Stimulated activated naive B cell treated with anti-CD40 and anti-IgM and Interleukin-4, amounts not matched to agents 10 μg/mL and 1 μg/mL and 100 μg/mL, for 72 hours (primary cell): ENCODE results near the gene CHI3L2.

Experiments used
- ATAC-seq, 2 donors: fragments of 150-1000 bp; cut with Tn5 transposase; replicated peaks; 2 replicates each; pipeline ENCODE4 v1.10.0; 2021; ENCODE audit warnings: moderate library complexity in 1 of 2
- DNase-seq: peaks from one replicate; pipeline ENCODE4 v3.0.0; 2021
- H3K27ac Mint-ChIP-seq: one replicate; pipeline ENCODE4 v1.8.0; 2022; ENCODE audit warnings: mild to moderate bottlenecking, mixed read lengths
- H3K27me3 Mint-ChIP-seq, 2 donors: one replicate each; pipeline ENCODE4 v1.8.0; 2022; ENCODE audit warnings: mixed read lengths in 2 of 2
- H3K36me3 Mint-ChIP-seq, 2 donors: one replicate each; pipeline ENCODE4 v1.8.0; 2022; ENCODE audit warnings: mixed read lengths in 2 of 2, mild to moderate bottlenecking in 1 of 2
- H3K4me1 Mint-ChIP-seq, 2 donors: one replicate each; pipeline ENCODE4 v1.8.0; 2022; ENCODE audit warnings: mixed read lengths in 2 of 2, mild to moderate bottlenecking in 1 of 2
- H3K4me3 Mint-ChIP-seq, 2 donors: one replicate each; pipeline ENCODE4 v1.8.0; 2022; ENCODE audit warnings: mild to moderate bottlenecking in 2 of 2, mixed read lengths in 2 of 2, moderate library complexity in 1 of 2
- H3K9me3 Mint-ChIP-seq, 2 donors: one replicate each; pipeline ENCODE4 v1.8.0; 2022; ENCODE audit warnings: mixed read lengths in 2 of 2, mild to moderate bottlenecking in 1 of 2

CHI3L2 gene

DNA sequence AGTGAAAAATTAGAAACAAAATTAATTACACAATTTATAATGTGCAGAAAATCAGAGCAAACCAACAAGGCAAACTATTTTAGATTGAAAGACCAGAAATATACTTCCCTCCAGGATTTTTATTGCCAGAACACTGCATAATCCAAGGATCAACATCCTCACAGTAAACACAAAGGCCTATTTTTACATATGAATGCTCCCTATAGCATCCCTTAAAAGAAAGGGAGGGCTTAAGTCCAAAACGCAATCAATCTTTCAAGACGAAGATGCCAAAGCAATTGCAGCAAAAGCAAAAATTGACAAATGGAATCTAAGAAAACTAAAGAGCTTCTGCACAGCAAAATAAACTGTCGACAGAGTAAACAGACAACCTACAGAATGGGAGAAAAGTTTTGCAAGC, 44.6 kb downstream of the CHI3L2 start:
- Mint-ChIP-seq H3K4me1 (peaks cover 19 to 25% of the 10 kb centered on the region in 2 donors), H3K9me3 (peaks cover 0 to 2% of the 10 kb centered on the region in 2 donors), H3K4me3 (no peak overlapping the region), H3K27me3 (peaks cover 22 to 55% of the 10 kb centered on the region in 2 donors), H3K36me3 (no peaks in the 10 kb centered on the region), H3K27ac (no peak overlapping the region)
- ATAC-seq = no peak
- no peak for DNase-seq

DNA sequence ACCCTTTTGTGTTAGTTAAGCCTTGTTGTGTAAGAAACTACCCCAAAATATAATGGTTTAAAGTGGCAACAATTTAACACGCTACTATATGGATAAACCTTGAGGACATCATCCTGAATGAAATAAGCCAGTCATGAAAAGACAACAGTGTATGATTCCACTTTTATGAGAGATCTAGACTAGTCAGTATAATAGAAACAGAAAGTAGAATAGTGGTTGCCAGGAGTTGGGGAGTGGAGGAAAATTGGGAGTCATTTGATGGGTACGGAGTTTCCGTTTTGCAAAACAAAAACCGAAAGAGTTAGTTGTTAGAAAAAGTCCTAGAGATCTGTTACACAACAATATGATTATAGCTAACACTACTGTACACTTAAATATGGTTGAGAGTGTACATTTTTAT, 47.1 kb downstream of the CHI3L2 start:
- ATAC-seq (peak in 1 of 2 donors; percentile 39), DNase-seq (no peak)
- Mint-ChIP-seq H3K27me3 (peaks cover 27 to 50% of the 10 kb centered on the region in 2 donors), H3K4me1 (peaks cover 19 to 25% of the 10 kb centered on the region in 2 donors), H3K4me3 (no peak overlapping the region), H3K27ac (no peak overlapping the region), H3K36me3 (no peaks in the 10 kb centered on the region), H3K9me3 (no peaks in the 10 kb centered on the region)

DNA sequence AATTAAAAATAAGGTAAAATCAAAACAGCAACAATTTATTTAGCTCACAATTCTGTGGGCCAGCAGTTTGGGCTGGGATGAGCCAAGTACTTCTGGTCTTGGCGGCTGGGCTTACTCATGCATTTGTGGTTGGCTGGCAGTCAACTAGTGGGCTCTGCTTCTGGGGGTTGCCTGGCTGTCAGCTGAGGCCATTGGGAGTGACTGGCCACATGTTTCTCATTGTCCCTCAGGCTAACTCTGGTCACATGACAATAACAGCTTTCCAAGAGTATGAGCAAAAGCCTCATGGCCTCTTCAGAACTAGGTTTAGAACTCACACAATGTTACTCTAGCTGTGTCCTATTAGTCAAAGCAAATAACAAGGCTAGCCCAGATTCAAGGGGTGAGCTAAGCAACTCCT, 47.6 kb downstream of the CHI3L2 start:
- DNase-seq (no peak), ATAC-seq (peak in 1 of 2 donors; percentile 34)
- Mint-ChIP-seq H3K27ac (no peak overlapping the region), H3K9me3 (no peaks in the 10 kb centered on the region), H3K4me3 (no peak overlapping the region), H3K36me3 (no peaks in the 10 kb centered on the region), H3K27me3 (peaks cover 24 to 47% of the 10 kb centered on the region in 2 donors), H3K4me1 (peaks cover 19 to 22% of the 10 kb centered on the region in 2 donors)

DNA sequence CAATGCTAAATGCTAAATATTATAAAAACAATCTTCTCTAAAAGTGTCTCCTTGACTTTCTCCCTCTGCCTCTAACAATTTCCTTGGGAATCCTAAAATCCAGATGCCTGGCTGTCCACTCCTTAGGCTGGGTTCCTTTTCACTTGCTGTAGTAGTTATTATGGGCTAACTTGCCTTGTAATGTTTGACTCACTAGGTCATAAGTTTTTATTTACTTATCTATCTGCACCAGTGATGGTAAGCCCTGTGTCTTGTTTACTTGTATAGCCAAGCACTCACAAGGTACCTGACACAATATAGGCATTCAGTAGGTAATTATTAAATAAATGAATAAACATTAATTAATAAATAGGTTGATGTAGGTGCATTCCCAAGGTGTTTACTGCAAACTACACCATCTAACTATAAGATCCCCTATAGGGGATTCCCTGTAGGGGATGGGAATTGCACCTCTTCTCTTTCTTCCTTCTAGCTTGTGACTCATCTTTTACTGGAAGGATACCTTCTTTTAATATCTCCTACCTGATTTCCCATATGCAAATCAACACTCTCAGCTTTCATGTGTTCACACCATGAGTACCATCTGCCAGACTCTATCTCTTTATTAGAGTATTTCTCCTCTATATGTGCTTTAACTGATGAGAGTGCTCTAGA, 48.4 kb downstream of the CHI3L2 start:
- H3K36me3 Mint-ChIP-seq = no peaks in the 10 kb centered on the region
- no peak overlapping the region for H3K4me3 Mint-ChIP-seq
- no peak overlapping the region for H3K27ac Mint-ChIP-seq
- H3K4me1 Mint-ChIP-seq = peaks cover 14 to 16% of the 10 kb centered on the region in 2 donors
- no peak for DNase-seq
- no peaks in the 10 kb centered on the region for H3K9me3 Mint-ChIP-seq
- H3K27me3 Mint-ChIP-seq = peaks cover 19 to 39% of the 10 kb centered on the region in 2 donors
- peak in 1 of 2 donors; percentile 39 for ATAC-seq

DNA sequence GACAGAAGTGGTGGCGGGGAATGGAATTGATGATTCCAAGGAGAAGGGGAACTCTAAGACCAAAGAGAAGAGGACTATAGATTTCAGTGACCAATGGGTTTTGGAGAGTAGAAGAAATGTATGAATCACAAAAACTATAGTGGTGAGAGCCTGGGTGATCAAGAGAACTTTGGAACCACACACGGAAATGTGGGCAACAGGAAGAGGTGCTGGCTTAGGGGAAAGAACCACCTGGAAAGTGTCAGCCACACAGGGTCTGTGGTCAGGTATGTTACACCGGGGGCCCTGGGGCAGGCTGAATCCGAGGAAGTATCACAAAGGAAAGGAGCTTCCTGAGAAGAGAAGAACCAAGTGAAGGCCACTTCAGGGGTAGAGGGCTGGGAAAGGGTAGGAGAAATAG, 51.6 kb downstream of the CHI3L2 start:
- Mint-ChIP-seq H3K36me3 (no peaks in the 10 kb centered on the region), H3K27ac (no peak overlapping the region), H3K4me3 (no peak overlapping the region), H3K27me3 (peaks cover 9 to 12% of the 10 kb centered on the region in 2 donors), H3K4me1 (peaks cover 5 to 7% of the 10 kb centered on the region in 2 donors), H3K9me3 (no peaks in the 10 kb centered on the region)
- no peak for ATAC-seq
- DNase-seq = no peak

DNA sequence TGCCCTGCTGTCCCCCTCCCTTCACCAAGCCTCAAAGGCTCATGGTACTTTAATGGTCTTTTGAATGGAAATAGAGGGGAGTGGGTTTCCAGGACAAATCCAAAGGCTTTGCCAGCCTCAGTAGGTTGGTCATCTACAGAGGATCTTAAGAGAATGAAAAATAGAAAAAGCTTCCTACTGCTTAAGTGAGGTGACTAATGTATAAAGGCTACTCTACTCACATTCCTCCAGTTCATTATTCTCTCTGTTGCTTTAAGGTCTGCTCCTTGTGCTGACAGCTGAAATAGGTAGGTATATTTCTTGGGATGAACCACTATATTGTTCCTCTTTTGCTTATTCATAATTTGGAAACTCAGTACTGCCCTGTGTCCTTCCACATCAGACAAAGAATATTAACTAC, 52.8 kb downstream of the CHI3L2 start:
- Mint-ChIP-seq H3K27me3 (peaks cover 9 to 12% of the 10 kb centered on the region in 2 donors), H3K4me3 (no peak overlapping the region), H3K9me3 (no peaks in the 10 kb centered on the region), H3K27ac (no peak overlapping the region), H3K36me3 (no peaks in the 10 kb centered on the region), H3K4me1 (peaks cover 0 to 5% of the 10 kb centered on the region in 2 donors)
- DNase-seq (no peak), ATAC-seq (no peak)

DNA sequence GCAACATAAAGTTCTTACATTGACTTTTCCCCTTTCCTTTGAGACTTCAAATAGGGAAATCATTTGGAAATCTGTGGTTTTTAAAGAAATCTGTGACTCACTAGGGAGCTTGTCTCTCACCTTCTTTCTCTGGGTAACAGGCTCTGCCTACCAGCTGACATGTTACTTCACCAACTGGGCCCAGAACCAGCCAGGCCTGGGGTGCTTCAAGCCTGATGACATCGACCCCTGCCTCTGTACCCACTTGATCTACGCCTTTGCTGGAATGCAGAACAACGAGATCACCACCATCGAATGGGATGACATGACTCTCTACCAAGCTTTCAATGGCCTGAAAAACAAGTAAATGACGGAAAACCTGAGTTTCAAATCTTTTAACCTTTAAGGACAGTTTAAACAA, 53.9 kb downstream of the CHI3L2 start:
- DNase-seq (no peak), ATAC-seq (no peak)
- no peak overlapping the region for H3K4me3 Mint-ChIP-seq
- no peaks in the 10 kb centered on the region for H3K36me3 Mint-ChIP-seq
- H3K27me3 Mint-ChIP-seq = peaks cover 9 to 12% of the 10 kb centered on the region in 2 donors
- H3K27ac Mint-ChIP-seq = no peak overlapping the region
- no peaks in the 10 kb centered on the region for H3K9me3 Mint-ChIP-seq
- H3K4me1 Mint-ChIP-seq = peaks cover 0 to 2% of the 10 kb centered on the region in 2 donors

DNA sequence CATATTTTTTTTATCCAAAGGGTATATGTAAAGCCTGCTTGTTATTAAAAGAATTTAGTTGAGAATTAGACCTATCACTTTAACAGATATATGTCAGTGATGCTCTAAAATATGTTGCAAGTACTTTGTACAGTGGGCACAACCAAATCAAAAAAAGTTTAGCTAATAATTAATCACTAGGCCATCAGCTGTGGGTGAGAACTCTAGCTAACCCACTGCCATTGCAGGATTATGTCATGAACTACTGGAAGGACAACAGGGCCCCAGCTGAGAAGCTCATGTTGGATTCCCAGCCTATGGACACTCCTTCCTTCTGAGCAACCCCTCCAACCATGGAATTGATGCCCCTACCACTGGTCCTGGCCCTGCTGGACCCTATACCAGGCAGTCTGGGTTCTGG, 56.3 kb downstream of the CHI3L2 start:
- Mint-ChIP-seq H3K27me3 (peaks cover 5 to 7% of the 10 kb centered on the region in 2 donors), H3K9me3 (no peaks in the 10 kb centered on the region), H3K36me3 (no peaks in the 10 kb centered on the region), H3K4me3 (no peak overlapping the region), H3K4me1 (no peaks in the 10 kb centered on the region), H3K27ac (no peak overlapping the region)
- no peak for DNase-seq
- no peak for ATAC-seq

DNA sequence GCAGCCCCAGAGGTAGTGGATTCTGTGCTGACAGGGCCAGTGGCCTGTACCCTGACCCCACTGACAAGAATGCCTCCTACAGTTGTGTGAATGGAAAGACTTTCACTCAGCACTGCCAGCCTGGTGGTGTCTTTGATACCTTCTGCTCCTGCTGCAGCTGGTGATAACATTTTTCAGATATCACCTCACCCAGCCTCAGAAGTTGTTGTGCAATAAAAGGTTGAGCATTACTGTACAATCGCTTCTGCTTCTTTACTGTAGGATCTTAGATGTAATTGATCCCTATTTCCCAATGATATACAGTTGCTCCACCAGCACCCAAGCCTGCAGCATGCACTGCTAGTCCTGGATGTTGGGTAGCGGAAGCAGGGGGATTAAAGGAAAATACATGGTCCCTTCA, 58.4 kb downstream of the CHI3L2 start:
- H3K27me3 Mint-ChIP-seq = no peaks in the 10 kb centered on the region
- DNase-seq (no peak), ATAC-seq (no peak)
- no peaks in the 10 kb centered on the region for H3K36me3 Mint-ChIP-seq
- H3K9me3 Mint-ChIP-seq = peaks cover 0 to under 1% of the 10 kb centered on the region in 2 donors
- H3K4me3 Mint-ChIP-seq = no peak overlapping the region
- H3K27ac Mint-ChIP-seq = no peak overlapping the region
- H3K4me1 Mint-ChIP-seq = no peaks in the 10 kb centered on the region

DNA sequence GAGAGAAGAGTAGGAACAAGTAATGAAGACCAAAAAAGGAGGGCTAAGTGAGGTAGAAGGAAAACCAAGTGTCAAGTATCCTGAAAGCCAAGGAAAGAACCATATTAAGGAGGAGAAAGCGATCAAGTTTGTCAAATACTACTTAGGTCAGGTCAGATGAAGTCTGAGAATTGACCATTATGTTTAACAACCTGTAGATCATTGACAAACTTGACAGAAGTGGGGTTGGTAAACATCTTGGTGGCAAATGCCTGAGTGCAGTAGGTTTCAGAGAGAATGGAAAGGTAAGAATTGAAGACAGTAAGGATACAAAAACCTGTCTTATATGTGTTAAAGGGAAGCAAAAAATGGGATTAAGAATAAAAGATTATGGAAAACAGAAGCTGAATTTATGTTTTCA, 59.4 kb downstream of the CHI3L2 start:
- Mint-ChIP-seq H3K27ac (no peak overlapping the region), H3K4me3 (no peak overlapping the region), H3K27me3 (no peaks in the 10 kb centered on the region), H3K9me3 (peaks cover 0 to 5% of the 10 kb centered on the region in 2 donors), H3K4me1 (no peaks in the 10 kb centered on the region), H3K36me3 (no peaks in the 10 kb centered on the region)
- ATAC-seq (no peak), DNase-seq (no peak)

DNA sequence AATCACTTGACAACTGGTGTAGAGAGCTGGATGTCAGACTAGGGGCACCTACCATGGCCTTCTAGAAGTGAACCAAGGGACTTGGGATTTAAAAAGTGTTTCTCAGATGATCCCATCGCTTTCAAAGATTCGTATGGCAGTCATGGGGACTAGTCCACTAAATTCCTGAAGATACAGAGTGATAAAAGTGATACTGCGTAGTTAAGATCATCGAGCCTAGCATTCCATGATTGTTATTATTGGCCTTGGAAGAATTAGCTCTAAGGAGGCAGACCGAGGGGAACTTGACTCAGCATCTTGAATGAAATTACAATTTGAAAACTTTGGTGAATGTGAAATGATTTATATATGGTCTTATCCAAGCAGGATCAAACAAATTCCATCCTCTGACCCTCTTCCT, 61.9 kb downstream of the CHI3L2 start:
- H3K4me1 Mint-ChIP-seq = no peaks in the 10 kb centered on the region
- ATAC-seq (no peak), DNase-seq (no peak)

DNA sequence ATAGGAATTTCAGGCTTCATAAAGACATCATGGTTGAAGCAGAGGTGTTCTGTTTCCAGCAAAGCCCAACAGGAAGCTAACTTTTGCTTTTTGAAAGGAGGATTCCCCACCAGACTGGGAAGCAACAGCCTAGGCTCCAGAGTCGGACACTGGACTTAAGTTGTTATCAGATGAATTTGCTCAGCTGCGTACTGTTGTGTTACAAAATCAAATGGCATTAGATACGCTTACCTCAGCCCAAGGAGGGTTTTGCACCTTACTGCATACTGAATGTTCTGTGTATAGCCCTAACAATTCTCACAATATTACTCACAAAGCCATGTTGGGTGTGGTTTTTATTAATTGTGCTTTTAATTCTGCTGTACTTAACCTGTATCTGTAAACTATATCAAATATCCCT, 62.6 kb downstream of the CHI3L2 start:
- no peak overlapping the region for H3K4me3 Mint-ChIP-seq

More for the DNA sequence above, 61.9 kb downstream of the CHI3L2 start:
- no peak overlapping the region for H3K27ac Mint-ChIP-seq
- H3K9me3 Mint-ChIP-seq = peaks cover 0 to 5% of the 10 kb centered on the region in 2 donors
- no peak overlapping the region for H3K4me3 Mint-ChIP-seq
- no peaks in the 10 kb centered on the region for H3K27me3 Mint-ChIP-seq
- H3K36me3 Mint-ChIP-seq = no peaks in the 10 kb centered on the region

DNA sequence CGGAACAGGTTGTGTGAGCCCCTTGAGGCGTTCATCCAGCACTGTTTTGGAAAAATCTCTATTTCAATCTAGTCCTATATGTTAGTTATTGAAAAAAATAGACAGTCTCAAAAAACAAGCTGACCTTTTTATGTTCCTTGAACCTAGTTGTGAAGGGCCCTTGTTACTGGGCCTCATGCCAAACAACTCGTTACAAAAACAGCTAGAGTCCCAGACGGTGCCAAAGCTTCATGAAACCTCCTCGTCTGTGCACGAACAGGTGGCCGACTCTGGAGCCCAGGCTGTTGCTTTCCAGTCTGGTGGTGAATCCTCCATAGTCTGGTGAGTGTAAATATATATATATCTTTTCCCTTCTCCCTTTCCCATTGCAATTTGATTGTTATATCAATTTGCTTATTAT, 63.1 kb downstream of the CHI3L2 start, which contains the start of gene CHIA:
CHIA (plus strand) TSS at position 222 of the 400 bp plus-strand sequence. CDS start 19,617 bp downstream, outside the sequence.
- DNase-seq = no peak
- H3K27me3 Mint-ChIP-seq = no peaks in the 10 kb centered on the region
- peaks cover 0 to 5% of the 10 kb centered on the region in 2 donors for H3K9me3 Mint-ChIP-seq
- no peaks in the 10 kb centered on the region for H3K36me3 Mint-ChIP-seq
- H3K4me3 Mint-ChIP-seq = no peak within 1 kb of the TSS
- H3K4me1 Mint-ChIP-seq = no peaks in the 10 kb centered on the region
- ATAC-seq = no peak
- H3K27ac Mint-ChIP-seq = no peak within 1 kb of the TSS

More for the DNA sequence above, 62.6 kb downstream of the CHI3L2 start:
- Mint-ChIP-seq H3K4me1 (no peaks in the 10 kb centered on the region), H3K27me3 (no peaks in the 10 kb centered on the region), H3K36me3 (no peaks in the 10 kb centered on the region), H3K27ac (no peak overlapping the region), H3K9me3 (peaks cover 0 to 5% of the 10 kb centered on the region in 2 donors)
- DNase-seq (no peak), ATAC-seq (no peak)
